ELF-1 (cell line): ENCODE data around the gene FMN1.
"Not testable (repeated sequence)": the region's sequence is repeated elsewhere in the genome, so short reads cannot be mapped to it uniquely, and the experiment has no call there.

Experiments
- DNase-seq: peaks from one replicate; pipeline ENCODE4 v3.0.0-alpha.2; 2016; ENCODE audit warnings: low read depth, low spot score

The FMN1 gene

DNA sequence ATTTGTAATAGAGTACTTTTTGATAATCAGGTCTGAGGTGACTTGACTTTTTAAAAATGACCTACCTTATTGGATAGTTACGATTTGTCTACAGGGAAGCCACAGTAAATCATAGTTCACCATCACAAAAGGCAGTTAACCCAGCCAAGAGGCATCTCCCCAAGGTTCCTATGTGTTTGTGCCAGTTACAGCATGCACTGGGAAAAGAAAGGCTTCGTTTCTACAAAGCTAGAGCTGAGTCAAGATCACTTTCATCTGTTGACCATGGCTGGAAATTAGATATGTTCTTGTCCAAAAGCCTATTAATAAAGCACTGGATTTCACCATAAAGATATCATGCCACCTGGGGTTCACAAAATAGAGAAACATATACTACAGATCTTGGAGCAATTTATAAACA, 336.8 kb downstream of the FMN1 start:
- DNase-seq, result no peak

- DNase-seq, result no peak
These were observed 337.8 kb downstream of the FMN1 start for GRCh38 chr15:32856753-32857152.

GRCh38 chr15:32855942-32856341, 338.6 kb downstream of the FMN1 start:
- DNase-seq, result peak; percentile 81

DNA sequence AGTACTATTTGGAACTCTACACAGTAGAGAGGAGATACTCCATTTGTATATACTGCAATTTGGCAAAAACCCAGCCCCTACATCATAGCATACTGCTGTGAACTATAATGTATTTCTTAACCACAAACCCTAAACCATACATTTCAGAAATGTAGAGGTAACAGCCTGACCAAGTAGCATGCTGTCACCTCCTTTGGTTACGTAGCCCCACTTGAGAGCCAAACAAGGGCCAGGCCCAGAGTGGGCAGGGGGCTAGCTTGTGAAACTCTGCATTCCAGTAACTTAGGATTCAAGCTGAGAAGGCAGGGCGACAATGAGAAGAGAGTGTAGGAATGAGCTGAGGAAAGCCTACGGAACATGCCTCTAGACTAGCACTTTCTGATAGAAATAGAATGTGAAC, 340.9 kb downstream of the FMN1 start:
- peak; percentile 37 for DNase-seq

DNA sequence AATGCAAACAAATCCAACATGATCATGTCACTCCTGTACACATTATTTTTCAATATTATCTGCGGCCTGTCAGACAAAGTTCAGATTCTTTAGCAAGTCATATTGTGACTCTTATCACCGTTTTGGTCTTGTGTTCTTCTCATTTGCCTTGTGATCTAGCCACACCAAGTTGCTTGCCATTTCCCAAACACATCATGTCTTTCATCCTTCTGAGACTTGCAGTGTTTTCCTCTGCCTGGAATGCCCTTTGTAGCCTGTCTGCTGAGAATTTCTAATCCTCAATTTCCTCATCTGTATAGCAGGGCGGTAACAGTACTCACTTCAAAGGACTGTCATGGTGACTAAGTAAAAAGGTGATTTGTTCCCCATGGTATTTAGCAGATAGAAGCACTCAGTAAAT, 341.7 kb downstream of the FMN1 start:
- DNase-seq, result peak; percentile 14

DNA sequence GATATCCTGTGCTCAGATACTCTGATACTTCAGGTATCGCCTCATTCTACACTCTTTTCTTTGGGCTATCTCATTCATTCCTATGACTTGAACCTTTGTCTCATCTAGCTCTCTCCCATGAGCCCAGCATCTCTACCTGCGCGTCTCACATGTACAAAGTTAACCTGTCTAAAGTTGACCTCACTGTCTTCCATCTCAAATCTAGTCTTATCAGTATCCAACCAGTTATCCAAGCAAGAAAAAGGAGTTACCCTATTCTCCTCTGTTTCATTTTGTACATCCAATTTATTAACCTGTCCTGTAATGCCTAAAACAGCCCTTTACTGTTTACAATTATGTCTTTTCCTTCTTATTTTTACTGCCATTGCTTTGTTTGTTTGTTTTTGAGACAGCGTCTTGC, 342.5 kb downstream of the FMN1 start:
- no peak for DNase-seq

GRCh38 chr15:32851572-32851971, 342.9 kb downstream of the FMN1 start:
- no peak for DNase-seq

- no peak for DNase-seq
These were observed 344.5 kb downstream of the FMN1 start for GRCh38 chr15:32849769-32850668.

DNA sequence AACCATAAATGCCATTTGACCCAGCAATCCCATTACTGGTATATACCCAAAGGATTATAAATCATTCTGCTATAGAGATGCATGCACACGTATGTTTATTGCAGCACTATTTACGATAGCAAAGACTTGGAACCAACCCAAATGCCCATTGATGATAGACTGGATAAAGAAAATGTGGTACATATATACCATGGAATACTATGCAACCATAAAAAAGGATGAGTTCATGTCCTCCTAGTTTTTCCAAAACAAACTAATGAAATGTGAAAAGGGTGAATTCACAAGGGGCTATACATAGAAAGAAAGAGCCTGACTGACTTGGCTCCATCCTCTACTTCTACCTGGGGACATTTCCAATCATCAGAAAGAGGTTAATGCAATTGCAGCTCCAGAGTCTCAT, 347.8 kb downstream of the FMN1 start:
- DNase-seq, result not testable (repeated sequence)

GRCh38 chr15:32844118-32844711, 350.3 kb downstream of the FMN1 start:
- no peak for DNase-seq

GRCh38 chr15:32843219-32843815, 351.2 kb downstream of the FMN1 start:
- no peak for DNase-seq

DNA sequence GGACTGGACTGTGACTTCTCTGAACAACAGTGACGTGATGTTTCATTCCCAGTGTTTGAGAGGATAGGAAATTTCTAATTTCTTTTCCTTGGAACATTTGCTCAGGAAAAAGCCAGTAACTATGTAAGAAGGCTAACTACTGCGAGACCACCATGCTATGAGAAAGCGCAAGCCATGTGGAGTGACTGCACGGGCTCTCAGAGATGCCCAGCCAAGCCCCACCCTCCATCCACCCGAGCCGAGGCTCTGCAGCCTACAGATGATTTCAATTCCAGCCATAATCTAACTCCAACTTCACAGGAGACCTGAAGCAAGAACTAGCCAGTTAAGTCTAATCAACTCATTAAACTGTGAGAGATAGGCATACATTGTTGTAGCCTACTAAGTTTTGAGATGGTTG, 352.4 kb downstream of the FMN1 start:
- DNase-seq, result no peak

GRCh38 chr15:32840507-32841245, 353.8 kb downstream of the FMN1 start:
- no peak for DNase-seq

DNA sequence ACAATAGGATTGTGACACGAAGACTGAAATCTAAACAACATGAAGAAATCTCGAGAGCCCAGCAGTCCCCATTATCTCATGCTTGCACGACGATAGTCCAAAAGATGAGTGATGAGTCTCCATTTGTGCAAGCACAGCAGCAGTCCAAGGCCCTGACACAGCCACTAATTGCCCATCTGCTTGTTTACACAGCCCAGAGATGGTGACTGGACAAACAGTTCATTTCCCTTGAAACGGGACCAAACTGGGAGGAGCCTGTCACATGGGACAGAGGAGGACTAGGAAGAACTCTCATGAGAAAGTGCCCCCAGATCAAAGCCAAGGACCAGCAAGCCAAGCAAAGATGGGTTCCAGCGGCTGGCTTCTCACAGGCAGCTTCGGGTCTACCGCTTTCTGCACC, 355.7 kb downstream of the FMN1 start:
- no peak for DNase-seq

DNA sequence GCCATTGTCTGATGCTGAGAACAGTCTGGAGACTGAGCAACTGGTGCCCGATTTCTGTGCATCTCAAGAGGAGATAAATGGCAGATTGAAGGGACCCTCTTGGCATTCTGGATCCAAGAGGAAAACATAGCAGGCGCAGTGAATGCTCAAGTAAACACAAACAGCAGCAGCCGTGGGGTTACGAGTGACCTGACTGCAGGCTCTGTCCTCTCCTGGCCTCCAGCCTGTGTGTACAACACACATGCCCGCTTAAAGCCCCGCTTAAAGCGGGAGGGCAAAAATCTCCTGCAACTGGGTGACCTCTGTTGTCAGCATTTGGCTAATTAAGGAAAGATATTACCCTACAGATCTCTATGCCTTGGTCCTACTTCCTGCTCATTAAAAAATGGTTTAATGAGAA, 356.2 kb downstream of the FMN1 start:
- DNase-seq, result no peak

GRCh38 chr15:32837935-32838334, 356.6 kb downstream of the FMN1 start:
- DNase-seq, result no peak

- DNase-seq, result no peak
These were observed 360.4 kb downstream of the FMN1 start for GRCh38 chr15:32834156-32834555.

DNA sequence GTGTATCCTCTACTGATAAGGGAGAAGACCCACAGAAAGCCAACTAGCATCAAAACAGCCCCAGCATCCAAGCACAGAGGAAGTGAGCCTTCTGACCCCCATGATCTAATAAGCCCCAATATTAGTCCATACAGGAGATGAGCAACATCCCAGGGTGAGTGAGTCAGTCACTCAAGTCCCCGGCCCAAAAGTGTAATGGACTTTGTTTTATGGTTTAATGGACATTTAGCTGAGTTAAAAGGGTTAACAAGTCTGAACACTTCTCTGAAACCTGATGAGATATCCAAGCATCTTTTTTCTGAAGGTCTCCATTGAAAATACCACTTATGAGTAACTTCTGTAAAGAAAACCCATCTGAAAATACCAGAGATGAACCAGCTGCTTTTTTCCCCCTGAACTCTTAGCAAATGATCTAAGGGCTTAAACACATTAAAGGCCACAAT, 361.1 kb downstream of the FMN1 start:
- no peak for DNase-seq

DNA sequence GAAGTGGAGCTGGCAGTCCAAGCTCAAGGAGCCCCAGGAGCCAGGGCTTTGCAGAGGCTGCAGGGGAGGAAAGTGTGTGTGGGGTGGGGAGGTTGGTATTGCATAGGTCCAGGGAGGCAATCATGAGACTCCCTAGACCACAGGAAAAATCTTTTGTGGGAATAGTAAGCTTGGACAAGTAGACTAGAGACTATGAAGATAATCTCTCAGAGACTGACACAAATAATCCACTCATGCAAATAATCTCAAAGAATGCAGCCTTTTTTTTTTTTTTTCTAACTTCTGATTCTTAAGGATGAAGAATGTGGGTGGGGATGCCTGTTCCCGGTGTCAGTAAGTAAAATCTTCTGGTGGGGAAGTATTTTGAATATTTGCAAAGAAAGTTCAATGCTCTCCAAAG, 363.0 kb downstream of the FMN1 start:
- no peak for DNase-seq

DNA sequence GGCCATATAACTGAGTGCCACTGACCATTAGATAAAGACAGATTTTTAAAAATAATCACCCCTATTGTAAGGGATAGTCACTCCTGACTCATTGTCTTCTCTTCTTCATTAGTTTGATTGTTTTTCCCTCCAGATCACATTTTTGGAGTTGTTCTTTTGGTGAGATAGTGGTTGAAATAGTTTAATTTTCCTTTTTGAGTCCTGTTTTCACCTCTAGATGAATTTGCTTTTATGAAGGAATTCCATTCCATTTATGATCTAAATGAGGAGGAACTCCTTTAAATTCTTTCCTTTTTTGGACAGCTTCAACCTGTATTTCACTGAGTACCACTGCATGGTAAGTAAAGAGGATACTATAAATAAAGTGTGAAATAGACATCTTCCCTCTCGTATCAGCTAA, 364.3 kb downstream of the FMN1 start:
- no peak for DNase-seq

GRCh38 chr15:32829436-32829835, 365.1 kb downstream of the FMN1 start:
- no peak for DNase-seq
